NT2/D1 (cell line): ENCODE results near the gene TRABD2B.

ENCODE experiments used
- DNase-seq: peaks from one replicate; pipeline ENCODE4 v3.0.0-alpha.2; 2011; ENCODE audit warnings: low read depth, low spot score
- H3K27me3 ChIP-seq: 2 replicates; pipeline ENCODE4 v1.6.0; 2011; ENCODE audit warnings: mild to moderate bottlenecking; ENCODE audit not compliant: insufficient read length, insufficient read depth
- H3K36me3 ChIP-seq: 2 replicates; pipeline ENCODE4 v1.6.1; 2011; ENCODE audit warnings: mild to moderate bottlenecking, low read length, mixed read lengths; ENCODE audit not compliant: insufficient read depth, insufficient read length
- H3K4me1 ChIP-seq: 2 replicates; pipeline ENCODE4 v1.5.1; 2011; ENCODE audit not compliant: insufficient read depth, insufficient read length
- H3K4me3 ChIP-seq: 2 replicates; pipeline ENCODE4 v1.5.1; 2011; ENCODE audit warnings: low read depth; ENCODE audit not compliant: insufficient read length
- H3K9ac ChIP-seq: 2 replicates; pipeline ENCODE4 v1.6.0; 2011; ENCODE audit warnings: low read depth; ENCODE audit not compliant: insufficient read length
- H3K9me3 ChIP-seq: 2 replicates; pipeline ENCODE4 v1.5.1; 2011; ENCODE audit warnings: mild to moderate bottlenecking, low read length; ENCODE audit not compliant: insufficient read depth
- SUZ12 ChIP-seq: IDR thresholded peaks from 2 replicates; pipeline ENCODE4 v1.6.1; 2011; ENCODE audit not compliant: insufficient read length, insufficient read depth; ENCODE audit errors: extremely low read depth
- YY1 ChIP-seq: IDR thresholded peaks from 2 replicates; pipeline ENCODE4 v1.6.1; 2011; ENCODE audit not compliant: insufficient read length, insufficient read depth
- ZNF274 ChIP-seq: IDR thresholded peaks from 2 replicates; pipeline ENCODE4 v1.6.1; 2011; ENCODE audit warnings: mild to moderate bottlenecking, low read depth, low read length

TRABD2B gene

GRCh38 chr1:47774986-47775834 lies 222.0 kb downstream of the TRABD2B start:
- no peaks in the 10 kb centered on the region for H3K27me3 ChIP-seq
- TF ChIP-seq ZNF274 (no peak), SUZ12 (no peak), YY1 (no peak)

GRCh38 chr1:47772960-47773682 lies 224.1 kb downstream of the TRABD2B start:
- TF ChIP-seq ZNF274, result no peak
- TF ChIP-seq SUZ12, result no peak
- no peak for TF ChIP-seq YY1
- peaks cover 24% of the 10 kb centered on the region for H3K4me1 ChIP-seq
- no peak overlapping the region for H3K9ac ChIP-seq
- H3K9me3 ChIP-seq, result no peaks in the 10 kb centered on the region
- no peak for DNase-seq
- H3K27me3 ChIP-seq, result no peaks in the 10 kb centered on the region
- no peak overlapping the region for H3K4me3 ChIP-seq
- H3K36me3 ChIP-seq, result peaks cover 4% of the 10 kb centered on the region

More at GRCh38 chr1:47774986-47775834, 222.0 kb downstream of the TRABD2B start:
- Histone ChIP-seq H3K9ac (peak overlapping the region; percentile 21), H3K4me3 (no peak overlapping the region), H3K4me1 (peaks cover 26% of the 10 kb centered on the region), H3K36me3 (peaks cover 4% of the 10 kb centered on the region), H3K9me3 (no peaks in the 10 kb centered on the region)
- no peak for DNase-seq

GRCh38 chr1:47772281-47772680 lies 224.9 kb downstream of the TRABD2B start:
- Histone ChIP-seq H3K27me3 (no peaks in the 10 kb centered on the region), H3K4me1 (peaks cover 17% of the 10 kb centered on the region), H3K4me3 (no peak overlapping the region), H3K9me3 (no peaks in the 10 kb centered on the region), H3K9ac (no peak overlapping the region), H3K36me3 (peaks cover 4% of the 10 kb centered on the region)
- no peak for TF ChIP-seq SUZ12
- TF ChIP-seq ZNF274, result no peak
- no peak for TF ChIP-seq YY1
- no peak for DNase-seq

- TF ChIP-seq ZNF274 (no peak), YY1 (no peak), SUZ12 (no peak)
- H3K4me1 ChIP-seq, result peaks cover 12% of the 10 kb centered on the region
- no peak overlapping the region for H3K9ac ChIP-seq
- DNase-seq, result no peak
- no peaks in the 10 kb centered on the region for H3K9me3 ChIP-seq
- H3K27me3 ChIP-seq, result no peaks in the 10 kb centered on the region
- H3K4me3 ChIP-seq, result no peak overlapping the region
- peaks cover 4% of the 10 kb centered on the region for H3K36me3 ChIP-seq
Observed at GRCh38 chr1:47771751-47772150, 225.4 kb downstream of the TRABD2B start.

- Histone ChIP-seq H3K9me3 (no peaks in the 10 kb centered on the region), H3K9ac (no peak overlapping the region), H3K27me3 (no peaks in the 10 kb centered on the region), H3K36me3 (peaks cover 2% of the 10 kb centered on the region), H3K4me3 (no peak overlapping the region), H3K4me1 (peaks cover 9% of the 10 kb centered on the region)
- no peak for DNase-seq
- TF ChIP-seq SUZ12, result no peak
- no peak for TF ChIP-seq ZNF274
- TF ChIP-seq YY1, result no peak
Observed at GRCh38 chr1:47769983-47770382, 227.2 kb downstream of the TRABD2B start.

GRCh38 chr1:47769295-47769694 lies 227.9 kb downstream of the TRABD2B start:
- Histone ChIP-seq H3K36me3 (no peaks in the 10 kb centered on the region), H3K9me3 (no peaks in the 10 kb centered on the region), H3K9ac (no peak overlapping the region), H3K4me1 (peaks cover 9% of the 10 kb centered on the region), H3K27me3 (no peaks in the 10 kb centered on the region), H3K4me3 (no peak overlapping the region)
- TF ChIP-seq YY1, result no peak
- TF ChIP-seq SUZ12, result no peak
- no peak for TF ChIP-seq ZNF274
- no peak for DNase-seq

GRCh38 chr1:47767741-47768100 lies 229.5 kb downstream of the TRABD2B start:
- Histone ChIP-seq H3K9me3 (no peaks in the 10 kb centered on the region), H3K9ac (no peak overlapping the region), H3K36me3 (no peaks in the 10 kb centered on the region), H3K27me3 (no peaks in the 10 kb centered on the region), H3K4me1 (peaks cover 9% of the 10 kb centered on the region), H3K4me3 (no peak overlapping the region)
- TF ChIP-seq SUZ12 (no peak), YY1 (no peak), ZNF274 (no peak)
- DNase-seq, result no peak
